HCT116 (cell line): ENCODE results near the gene SEC31B. TPM values are rescaled to one million over a fixed set of nuclear protein-coding genes. Genes with fewer than 3 reads are reported as not detected.

ENCODE experiments used
- ATAC-seq: fragments of 200-7000 bp; cut with Tn5 transposase; 2 replicates; pipeline ENCODE4 v1.9.1; 2020; ENCODE audit warnings: mild to moderate bottlenecking, moderate library complexity
- BruUV-seq: library from RNA; stranded (reverse); fragments of 400-500 nt; replicated peaks from 2 replicates; lab custom pipeline; 2021; lab: Mats Ljungman, UMichigan
- CTCF ChIA-PET: fragments of 300-600 bp; sonication (Branson Sonifier 250); formaldehyde crosslinking; loops from one replicate; lab custom pipeline; 2021; ENCODE audit warnings: antibody characterized with exemption; lab: Charles Lee
- POLR2A ChIA-PET: fragments of 300-600, 350-600 bp; sonication (Branson Sonifier 250); formaldehyde crosslinking; loops from one replicate; lab custom pipeline; 2021; ENCODE audit warnings: antibody characterized with exemption; lab: Charles Lee
- RAD21 ChIA-PET, 2 experiments: fragments of 300-600 bp; sonication (Branson Sonifier 250); formaldehyde crosslinking; loops; one replicate each; lab custom pipeline; 2023; ENCODE audit warnings: low total read pairs in 2 of 2; ENCODE audit not compliant: uncharacterized antibody in 2 of 2, unreplicated experiment in 2 of 2, low non-redundant PET in 1 of 2; lab: Charles Lee
- DNase-seq: peaks from one replicate; pipeline ENCODE4 v3.0.0-alpha.2; 2010; ENCODE audit warnings: low read depth, low spot score
- H2AFZ ChIP-seq: fragments of 200-600 bp; shearing (Covaris generic), sonication (generic); 2 replicates; pipeline ENCODE4 v1.6.1; 2017; ENCODE audit warnings: low read depth, mixed run types, mixed read lengths, antibody characterized with exemption, low read length; ENCODE audit not compliant: poor library complexity, severe bottlenecking
- H3K27ac ChIP-seq: 2 replicates; pipeline ENCODE4 v1.5.1; 2012; ENCODE audit warnings: low read depth, low read length
- H3K27me3 ChIP-seq: fragments of 200-600 bp; sonication (generic); 2 replicates; pipeline ENCODE4 v1.6.1; 2016; ENCODE audit warnings: mixed run types, low read length, mixed read lengths; ENCODE audit not compliant: insufficient read depth
- H3K36me3 ChIP-seq, 2 experiments: fragments of 200-500 bp in 1 of 2; fragments of 200-600 bp in 1 of 2; sonication (Bioruptor generic) in 1 of 2; sonication (generic) in 1 of 2; 2 replicates each; pipeline versions ENCODE4 v1.5.1 to v1.6.1; 2014 to 2016; ENCODE audit warnings: low read length in 2 of 2, inconsistent platforms in 1 of 2, mixed read lengths in 1 of 2, mixed run types in 1 of 2; ENCODE audit not compliant: insufficient read depth in 2 of 2, control insufficient read depth in 1 of 2
- H3K4me1 ChIP-seq, 2 experiments: fragments of 200-600 bp in 1 of 2; sonication (generic) in 1 of 2; 2 replicates each; pipeline versions ENCODE4 v1.5.1 to v1.6.1; 2012 to 2017; ENCODE audit warnings: low read length in 2 of 2, inconsistent platforms in 1 of 2, mild to moderate bottlenecking in 1 of 2, mixed read lengths in 1 of 2, mixed run types in 1 of 2, moderate library complexity in 1 of 2; ENCODE audit not compliant: insufficient read depth in 2 of 2, control insufficient read depth in 1 of 2
- H3K4me2 ChIP-seq: fragments of 200-600 bp; sonication (generic); 2 replicates; pipeline ENCODE4 v1.6.1; 2017; ENCODE audit warnings: mixed run types, low read length, mixed read lengths
- H3K4me3 ChIP-seq, 2 experiments: fragments of 200-600 bp in 1 of 2; sonication (generic) in 1 of 2; replicated peaks in 1 of 2; 2 replicates each; pipeline ENCODE4 v1.5.1; 2011 to 2016; ENCODE audit warnings: low read length in 2 of 2, control low read depth in 1 of 2, low read depth in 1 of 2, mild to moderate bottlenecking in 1 of 2, mixed read lengths in 1 of 2, mixed run types in 1 of 2
- H3K79me2 ChIP-seq: fragments of 200-600 bp; sonication (generic); 2 replicates; pipeline ENCODE4 v1.6.1; 2017; ENCODE audit warnings: mild to moderate bottlenecking, mixed run types, low read length, moderate library complexity, mixed read lengths; ENCODE audit not compliant: insufficient read depth
- H3K9ac ChIP-seq: fragments of 200-600 bp; sonication (generic); 2 replicates; pipeline ENCODE4 v1.6.1; 2016; ENCODE audit warnings: low read length, mixed read lengths
- H3K9me2 ChIP-seq: fragments of 200-600 bp; sonication (generic), shearing (Covaris generic); 2 replicates; pipeline ENCODE4 v1.6.1; 2017; ENCODE audit warnings: mixed run types, mild to moderate bottlenecking, moderate library complexity; ENCODE audit not compliant: insufficient read depth
- H3K9me3 ChIP-seq, 2 experiments: fragments of 200-500 bp in 1 of 2; fragments of 200-600 bp in 1 of 2; sonication (Bioruptor generic) in 1 of 2; sonication (generic) in 1 of 2; 2 replicates each; pipeline ENCODE4 v1.6.1; 2014 to 2017; ENCODE audit warnings: low read length in 2 of 2, mixed read lengths in 2 of 2, inconsistent platforms in 1 of 2, low read depth in 1 of 2, mild to moderate bottlenecking in 1 of 2, mixed run types in 1 of 2, moderate library complexity in 1 of 2; ENCODE audit not compliant: control insufficient read depth in 1 of 2, insufficient read depth in 1 of 2
- H4K20me1 ChIP-seq: fragments of 200-600 bp; sonication (generic), shearing (Covaris generic); 2 replicates; pipeline ENCODE4 v1.6.1; 2017; ENCODE audit warnings: mixed run types, mild to moderate bottlenecking, moderate library complexity; ENCODE audit not compliant: insufficient read depth
- CEBPB ChIP-seq: IDR thresholded peaks from 2 replicates; pipeline ENCODE4 v1.6.1; 2012; ENCODE audit warnings: low read depth
- JUND ChIP-seq: IDR thresholded peaks from 2 replicates; pipeline ENCODE4 v1.6.1; 2012
- RAD21 ChIP-seq: IDR thresholded peaks from 2 replicates; pipeline ENCODE4 v1.6.1; 2012; ENCODE audit warnings: low read depth, mild to moderate bottlenecking
- REST ChIP-seq: IDR thresholded peaks from 2 replicates; pipeline ENCODE4 v1.6.1; 2012; ENCODE audit warnings: low read depth
- SIN3A ChIP-seq: IDR thresholded peaks from 2 replicates; pipeline ENCODE4 v1.6.1; 2012; ENCODE audit warnings: low read depth
- intact Hi-C: fragments of 100-400 bp; cut with micrococcal nuclease; formaldehyde crosslinking; loops from 2 replicates; pipeline ENCODE4 v1.10.0; 2022
- total RNA-seq: library from RNA; stranded (reverse); gene quantifications from one replicate; pipeline ENCODE4 v1.2.1, GENCODE V29; 2021; ENCODE audit not compliant: unreplicated experiment
- TF ChIP-seq, protein P1 (sequence below): IDR thresholded peaks from 2 replicates; pipeline ENCODE4 v1.6.1; 2012
- TF ChIP-seq, protein P2 (sequence below): IDR thresholded peaks from 2 replicates; pipeline ENCODE4 v1.6.1; 2011; ENCODE audit warnings: mild to moderate bottlenecking, low read length, moderate library complexity; ENCODE audit not compliant: insufficient replicate concordance; ENCODE audit errors: extremely low read depth

The SEC31B gene
- total RNA-seq, 1 experiment from 2014 or later: 30.9 TPM

DNA sequence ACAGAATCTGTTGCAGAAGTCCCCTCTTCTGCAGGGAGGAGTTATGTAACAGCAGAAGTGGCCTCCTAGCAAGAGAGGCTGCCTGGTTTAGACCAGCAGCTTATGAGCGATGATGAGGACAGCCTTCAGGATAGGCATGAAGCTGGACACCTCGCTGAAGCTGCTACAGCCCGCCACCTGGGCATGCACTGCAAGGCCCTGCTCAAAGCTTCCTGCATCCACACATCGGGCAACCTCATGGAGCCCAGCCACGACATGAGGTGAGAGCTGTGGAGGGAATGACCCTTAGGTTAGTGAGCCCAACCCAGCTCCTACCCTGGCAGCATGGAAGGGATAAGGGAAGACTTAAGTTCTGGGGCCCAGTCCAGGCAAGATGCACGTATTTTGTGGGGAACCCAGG is 32.1 kb downstream of the SEC31B start:
- Histone ChIP-seq H3K79me2 (no peaks in the 10 kb centered on the region), H3K9me3 (no peaks in the 10 kb centered on the region), H3K4me1 (no peaks in the 10 kb centered on the region), H3K36me3 (peaks cover 18 to 21% of the 10 kb centered on the region in 2 experiments; a peak in 3 of 4 replicates), H3K27ac (no peak overlapping the region), H3K27me3 (no peaks in the 10 kb centered on the region), H3K9ac (no peak overlapping the region), H4K20me1 (no peaks in the 10 kb centered on the region), H3K4me2 (no peak overlapping the region), H3K4me3 (no peak overlapping the region), H3K9me2 (no peaks in the 10 kb centered on the region), H2AFZ (no peak overlapping the region)
- ChIA-PET RAD21 (no interaction called here), CTCF (no interaction called here), POLR2A (no interaction called here)
- ATAC-seq (no peak), DNase-seq (no peak)
- intact Hi-C loops: no loop called here
- BruUV-seq: no TSS peak
- no peak for TF ChIP-seq REST
- no peak for TF ChIP-seq CEBPB
- TF ChIP-seq SIN3A: no peak
- TF ChIP-seq, protein P1, sequence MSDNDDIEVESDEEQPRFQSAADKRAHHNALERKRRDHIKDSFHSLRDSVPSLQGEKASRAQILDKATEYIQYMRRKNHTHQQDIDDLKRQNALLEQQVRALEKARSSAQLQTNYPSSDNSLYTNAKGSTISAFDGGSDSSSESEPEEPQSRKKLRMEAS: no peak
- TF ChIP-seq, protein P2, sequence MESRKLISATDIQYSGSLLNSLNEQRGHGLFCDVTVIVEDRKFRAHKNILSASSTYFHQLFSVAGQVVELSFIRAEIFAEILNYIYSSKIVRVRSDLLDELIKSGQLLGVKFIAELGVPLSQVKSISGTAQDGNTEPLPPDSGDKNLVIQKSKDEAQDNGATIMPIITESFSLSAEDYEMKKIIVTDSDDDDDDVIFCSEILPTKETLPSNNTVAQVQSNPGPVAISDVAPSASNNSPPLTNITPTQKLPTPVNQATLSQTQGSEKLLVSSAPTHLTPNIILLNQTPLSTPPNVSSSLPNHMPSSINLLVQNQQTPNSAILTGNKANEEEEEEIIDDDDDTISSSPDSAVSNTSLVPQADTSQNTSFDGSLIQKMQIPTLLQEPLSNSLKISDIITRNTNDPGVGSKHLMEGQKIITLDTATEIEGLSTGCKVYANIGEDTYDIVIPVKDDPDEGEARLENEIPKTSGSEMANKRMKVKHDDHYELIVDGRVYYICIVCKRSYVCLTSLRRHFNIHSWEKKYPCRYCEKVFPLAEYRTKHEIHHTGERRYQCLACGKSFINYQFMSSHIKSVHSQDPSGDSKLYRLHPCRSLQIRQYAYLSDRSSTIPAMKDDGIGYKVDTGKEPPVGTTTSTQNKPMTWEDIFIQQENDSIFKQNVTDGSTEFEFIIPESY: no peak
- TF ChIP-seq RAD21: no peak
- TF ChIP-seq JUND: no peak
